Endodermal cell (in vitro differentiated cells): Measurements from ENCODE around the gene ACAP2. TPM values are rescaled to one million over a fixed set of nuclear protein-coding genes. Genes with fewer than 3 reads are reported as not detected.

Experiments
- DNase-seq: peaks from one replicate; pipeline ENCODE4 v3.0.0-alpha.2; 2017
- H3K27ac ChIP-seq: 2 replicates; pipeline ENCODE4 v1.5.1; 2013; ENCODE audit warnings: mild to moderate bottlenecking, low read depth, low read length, moderate library complexity
- H3K27me3 ChIP-seq: 2 replicates; pipeline ENCODE4 v1.6.1; 2013; ENCODE audit warnings: mild to moderate bottlenecking, low read length, moderate library complexity; ENCODE audit not compliant: insufficient read depth, control insufficient read depth, poor library complexity, severe bottlenecking
- H3K36me3 ChIP-seq: 2 replicates; pipeline ENCODE4 v1.7.0; 2013; ENCODE audit warnings: mild to moderate bottlenecking, low read length, moderate library complexity; ENCODE audit not compliant: control insufficient read depth, insufficient read depth
- H3K4me1 ChIP-seq: one replicate; pipeline ENCODE4 v1.7.0; 2013; ENCODE audit warnings: low read length; ENCODE audit not compliant: control insufficient read depth, insufficient read depth
- H3K4me3 ChIP-seq: 2 replicates; pipeline ENCODE4 v1.5.1; 2013; ENCODE audit warnings: mild to moderate bottlenecking, low read length, moderate library complexity
- H3K9ac ChIP-seq: 2 replicates; pipeline ENCODE4 v1.6.1; 2013; ENCODE audit warnings: mild to moderate bottlenecking, low read length, moderate library complexity; ENCODE audit not compliant: poor library complexity, severe bottlenecking; ENCODE audit errors: extremely low read depth
- H3K9me3 ChIP-seq: 2 replicates; pipeline ENCODE4 v1.6.1; 2013; ENCODE audit warnings: mild to moderate bottlenecking, low read length, moderate library complexity; ENCODE audit not compliant: control insufficient read depth
- H3K27ac Mint-ChIP-seq: 2 replicates; pipeline ENCODE4 v1.8.0; 2020; ENCODE audit warnings: mixed read lengths
- H3K27me3 Mint-ChIP-seq: 2 replicates; pipeline ENCODE4 v1.8.0; 2021; ENCODE audit warnings: mild to moderate bottlenecking, mixed read lengths; ENCODE audit not compliant: insufficient read depth
- H3K36me3 Mint-ChIP-seq: 2 replicates; pipeline ENCODE4 v1.8.0; 2020; ENCODE audit warnings: low read depth, mixed read lengths
- H3K4me1 Mint-ChIP-seq: 2 replicates; pipeline ENCODE4 v1.8.0; 2020; ENCODE audit warnings: mixed read lengths
- H3K4me3 Mint-ChIP-seq: 2 replicates; pipeline ENCODE4 v1.8.0; 2020; ENCODE audit warnings: mild to moderate bottlenecking, moderate library complexity, mixed read lengths
- H3K9me3 Mint-ChIP-seq: 2 replicates; pipeline ENCODE4 v1.8.0; 2020; ENCODE audit warnings: mild to moderate bottlenecking, mixed read lengths
- WGBS, 2 experiments: methylation state at CpG; one replicate each; pipeline versions ENCODE4 v1.1.5 to v1.1.7; 2013; ENCODE audit warnings: missing lambda C conversion rate in 2 of 2, mixed read lengths in 1 of 2; ENCODE audit not compliant: insufficient coverage in 1 of 2, insufficient read length in 1 of 2; 5-methylcytosine and 5-hydroxymethylcytosine counted together
- total RNA-seq, 2 donors: library from RNA; stranded (reverse); fragmentation: NEBNext Ultra II Directional in 1 of 2; extraction: Animal tissue kit (Norgen Biotek cat#: 25700) in 1 of 2; gene quantifications; 2 replicates in 1 of 2; 3 replicates in 1 of 2; pipeline ENCODE4 v1.2.1, GENCODE V29; 2021
- TF ChIP-seq, protein P1 (sequence below): fragments of 200-600 bp; sonication (generic); conservative IDR thresholded peaks from 2 replicates; pipeline ENCODE4 v1.5.0; 2021; ENCODE audit warnings: antibody characterized with exemption, mild to moderate bottlenecking

Gene ACAP2
- total RNA-seq, 2 donors from 2014 or later = 61.9 to 70.5 TPM

GRCh38 chr3:195259154-195259474, 183.7 kb downstream of the ACAP2 start:
- peak overlapping the region; percentile 50 for H3K4me3 Mint-ChIP-seq
- TF ChIP-seq, protein P1, sequence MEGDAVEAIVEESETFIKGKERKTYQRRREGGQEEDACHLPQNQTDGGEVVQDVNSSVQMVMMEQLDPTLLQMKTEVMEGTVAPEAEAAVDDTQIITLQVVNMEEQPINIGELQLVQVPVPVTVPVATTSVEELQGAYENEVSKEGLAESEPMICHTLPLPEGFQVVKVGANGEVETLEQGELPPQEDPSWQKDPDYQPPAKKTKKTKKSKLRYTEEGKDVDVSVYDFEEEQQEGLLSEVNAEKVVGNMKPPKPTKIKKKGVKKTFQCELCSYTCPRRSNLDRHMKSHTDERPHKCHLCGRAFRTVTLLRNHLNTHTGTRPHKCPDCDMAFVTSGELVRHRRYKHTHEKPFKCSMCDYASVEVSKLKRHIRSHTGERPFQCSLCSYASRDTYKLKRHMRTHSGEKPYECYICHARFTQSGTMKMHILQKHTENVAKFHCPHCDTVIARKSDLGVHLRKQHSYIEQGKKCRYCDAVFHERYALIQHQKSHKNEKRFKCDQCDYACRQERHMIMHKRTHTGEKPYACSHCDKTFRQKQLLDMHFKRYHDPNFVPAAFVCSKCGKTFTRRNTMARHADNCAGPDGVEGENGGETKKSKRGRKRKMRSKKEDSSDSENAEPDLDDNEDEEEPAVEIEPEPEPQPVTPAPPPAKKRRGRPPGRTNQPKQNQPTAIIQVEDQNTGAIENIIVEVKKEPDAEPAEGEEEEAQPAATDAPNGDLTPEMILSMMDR = no peak
- Histone ChIP-seq H3K4me3 (peak overlapping the region; percentile 69), H3K9ac (no peak overlapping the region), H3K27ac (peak overlapping the region; percentile 67), H3K36me3 (no peaks in the 10 kb centered on the region), H3K4me1 (peaks cover 13% of the 10 kb centered on the region), H3K27me3 (no peaks in the 10 kb centered on the region), H3K9me3 (no peaks in the 10 kb centered on the region)
- H3K36me3 Mint-ChIP-seq = peaks cover 7% of the 10 kb centered on the region
- no peaks in the 10 kb centered on the region for H3K9me3 Mint-ChIP-seq
- WGBS, 2 experiments = 50 to 90% methylated on average over 2 to 7 of the region's 7 CpGs
- no peak for DNase-seq
- H3K27me3 Mint-ChIP-seq = no peaks in the 10 kb centered on the region
- H3K27ac Mint-ChIP-seq = no peak overlapping the region
- peaks cover 25% of the 10 kb centered on the region for H3K4me1 Mint-ChIP-seq

- peaks cover 7% of the 10 kb centered on the region for H3K36me3 Mint-ChIP-seq
- peaks cover 13% of the 10 kb centered on the region for H3K4me1 ChIP-seq
- no peaks in the 10 kb centered on the region for H3K27me3 ChIP-seq
- 82 to 85% methylated on average over 10 to 14 of the region's 14 CpGs for WGBS, 2 experiments
- H3K9me3 ChIP-seq = no peaks in the 10 kb centered on the region
- H3K27ac Mint-ChIP-seq = peak overlapping the region; percentile 35
- no peak overlapping the region for H3K27ac ChIP-seq
- H3K4me3 Mint-ChIP-seq = peak overlapping the region; percentile 50
- H3K4me1 Mint-ChIP-seq = peaks cover 26% of the 10 kb centered on the region
- no peak overlapping the region for H3K4me3 ChIP-seq
- DNase-seq = peak; percentile 74
- H3K36me3 ChIP-seq = no peaks in the 10 kb centered on the region
- H3K9me3 Mint-ChIP-seq = no peaks in the 10 kb centered on the region
- H3K9ac ChIP-seq = no peak overlapping the region
- TF ChIP-seq, protein P1 = no peak
- H3K27me3 Mint-ChIP-seq = no peaks in the 10 kb centered on the region
Measured at GRCh38 chr3:195258449-195259153, 184.2 kb downstream of the ACAP2 start.

- Histone ChIP-seq H3K27me3 (no peaks in the 10 kb centered on the region), H3K36me3 (no peaks in the 10 kb centered on the region), H3K9me3 (no peaks in the 10 kb centered on the region), H3K9ac (no peak overlapping the region), H3K27ac (no peak overlapping the region), H3K4me3 (no peak overlapping the region), H3K4me1 (peaks cover 16% of the 10 kb centered on the region)
- 89 to 92% methylated on average over 10 to 16 of the region's 16 CpGs for WGBS, 2 experiments
- Mint-ChIP-seq H3K27ac (peak overlapping the region; percentile 35), H3K4me3 (no peak overlapping the region), H3K36me3 (peaks cover 4% of the 10 kb centered on the region), H3K9me3 (no peaks in the 10 kb centered on the region), H3K27me3 (no peaks in the 10 kb centered on the region), H3K4me1 (peaks cover 31% of the 10 kb centered on the region)
- TF ChIP-seq, protein P1 = no peak
- peak; percentile 33 for DNase-seq
Measured at GRCh38 chr3:195257454-195258448, 185.1 kb downstream of the ACAP2 start.
